ENCODE data around the gene DIPK1C. TPM values are rescaled to one million over a fixed set of nuclear protein-coding genes. Genes with fewer than 3 reads are reported as not detected.

The DIPK1C gene
- total RNA-seq, 4 donors from 2014 or later: not detected

GRCh38 chr18:74410441-74410992 lies 46.6 kb downstream of the DIPK1C start:
- TF ChIP-seq CTCF (IDR thresholded peaks at IDR 0.05; ENCODE audit: low read depth): no peak

GRCh38 chr18:74407888-74408287 lies 49.2 kb downstream of the DIPK1C start:
- TF ChIP-seq CTCF (IDR thresholded peaks at IDR 0.05; ENCODE audit: low read depth): no peak

- TF ChIP-seq CTCF (IDR thresholded peaks at IDR 0.05; ENCODE audit: low read depth): no peak
Measured at GRCh38 chr18:74402806-74403433, 54.2 kb downstream of the DIPK1C start.

GRCh38 chr18:74400813-74401212 lies 56.3 kb downstream of the DIPK1C start:
- TF ChIP-seq CTCF (IDR thresholded peaks at IDR 0.05; ENCODE audit: low read depth): no peak

GRCh38 chr18:74399091-74399887 lies 57.8 kb downstream of the DIPK1C start:
- no peak for TF ChIP-seq CTCF (IDR thresholded peaks at IDR 0.05; ENCODE audit: low read depth)

- TF ChIP-seq CTCF (IDR thresholded peaks at IDR 0.05; ENCODE audit: low read depth): no peak
Measured at GRCh38 chr18:74397572-74397971, 59.5 kb downstream of the DIPK1C start.

Data from subcutaneous adipose tissue (tissue), 4 donors.